SK-N-SH (cell line): Measurements from ENCODE around the gene RASD2. TPM values are rescaled to one million over a fixed set of nuclear protein-coding genes. Genes with fewer than 3 reads are reported as not detected.

Experiments used
- CTCF ChIA-PET: fragments of 300-600, 350-600 bp; formaldehyde crosslinking; extraction: SDS; loops from one replicate; lab custom pipeline; 2021; lab: Yijun Ruan, JAX
- POLR2A ChIA-PET: fragments of 350-600 bp; sonication (Branson Sonifier 250); formaldehyde crosslinking; extraction: SDS; loops from one replicate; lab custom pipeline; 2020; ENCODE audit warnings: antibody characterized with exemption, inconsistent platforms; lab: Yijun Ruan, JAX
- DNase-seq: peaks from one replicate; pipeline ENCODE4 v3.0.0; 2012
- H2AFZ ChIP-seq: fragments of 200-600 bp; sonication (generic); 2 replicates; pipeline ENCODE4 v1.8.1; 2016; ENCODE audit warnings: antibody characterized with exemption, mild to moderate bottlenecking, low read depth
- H3F3A ChIP-seq: fragments of 200-600 bp; sonication (generic); replicated peaks from 2 replicates; pipeline ENCODE3; 2016; ENCODE audit warnings: antibody characterized with exemption, mild to moderate bottlenecking; ENCODE audit not compliant: insufficient read depth
- H3K27ac ChIP-seq, 2 experiments: fragments of 200-500 bp in 1 of 2; fragments of 200-600 bp in 1 of 2; sonication (Bioruptor generic) in 1 of 2; sonication (generic), shearing (Covaris generic) in 1 of 2; 2 replicates each; pipeline versions ENCODE4 v1.5.1 to v1.6.1; 2014 to 2016; ENCODE audit warnings: low read depth in 2 of 2, inconsistent platforms in 1 of 2, low read length in 1 of 2, mild to moderate bottlenecking in 1 of 2, mixed read lengths in 1 of 2
- H3K27me3 ChIP-seq: fragments of 200-600 bp; sonication (generic), shearing (Covaris generic); 2 replicates; pipeline ENCODE4 v1.6.1; 2016; ENCODE audit warnings: mixed run types; ENCODE audit not compliant: insufficient read depth
- H3K36me3 ChIP-seq, 2 experiments: fragments of 200-500 bp in 1 of 2; fragments of 200-600 bp in 1 of 2; sonication (Bioruptor generic) in 1 of 2; sonication (generic) in 1 of 2; replicated peaks in 1 of 2; 2 replicates each; pipeline versions ENCODE3 to v1.5.1; 2014 to 2016; ENCODE audit warnings: low read length in 1 of 2, mild to moderate bottlenecking in 1 of 2; ENCODE audit not compliant: insufficient read depth in 2 of 2, control insufficient read depth in 1 of 2
- H3K4me1 ChIP-seq, 2 experiments: fragments of 200-500 bp in 1 of 2; fragments of 200-600 bp in 1 of 2; sonication (Bioruptor generic) in 1 of 2; sonication (generic), shearing (Covaris generic) in 1 of 2; 2 replicates each; pipeline versions ENCODE4 v1.5.1 to v1.6.1; 2014 to 2016; ENCODE audit warnings: low read depth in 1 of 2, low read length in 1 of 2, mixed run types in 1 of 2; ENCODE audit not compliant: insufficient read depth in 2 of 2, control insufficient read depth in 1 of 2
- H3K4me2 ChIP-seq: fragments of 200-600 bp; sonication (generic), shearing (Covaris generic); 2 replicates; pipeline ENCODE4 v1.6.1; 2017; ENCODE audit warnings: mixed run types
- H3K4me3 ChIP-seq, 2 experiments: fragments of 200-500 bp in 1 of 2; fragments of 200-600 bp in 1 of 2; sonication (Bioruptor generic) in 1 of 2; sonication (generic), shearing (Covaris generic) in 1 of 2; 2 replicates each; pipeline versions ENCODE4 v1.5.1 to v1.8.1; 2014 to 2016; ENCODE audit warnings: low read depth in 2 of 2, inconsistent platforms in 1 of 2, low read length in 1 of 2, mild to moderate bottlenecking in 1 of 2, mixed read lengths in 1 of 2, moderate library complexity in 1 of 2
- H3K79me2 ChIP-seq: fragments of 200-600 bp; sonication (generic); 2 replicates; pipeline ENCODE4 v1.8.1; 2017; ENCODE audit warnings: mild to moderate bottlenecking; ENCODE audit not compliant: insufficient read depth
- H3K9ac ChIP-seq: fragments of 200-600 bp; sonication (generic); 2 replicates; pipeline ENCODE4 v1.6.1; 2017; ENCODE audit warnings: mixed run types
- H3K9me2 ChIP-seq: fragments of 200-600 bp; sonication (generic); 2 replicates; pipeline ENCODE4 v1.6.1; 2017; ENCODE audit warnings: mixed run types
- H3K9me3 ChIP-seq: fragments of 200-600 bp; sonication (generic); 2 replicates; pipeline ENCODE4 v1.6.1; 2017; ENCODE audit warnings: mixed run types, mild to moderate bottlenecking, moderate library complexity
- H4K20me1 ChIP-seq: fragments of 200-600 bp; sonication (generic); 2 replicates; pipeline ENCODE4 v1.6.1; 2017; ENCODE audit warnings: mild to moderate bottlenecking, mixed run types; ENCODE audit not compliant: insufficient read depth
- ELF1 ChIP-seq: IDR thresholded peaks from 2 replicates; pipeline ENCODE4 v1.4.0; 2012
- EP300 ChIP-seq, 2 experiments: IDR thresholded peaks; 2 replicates each; pipeline versions ENCODE4 v1.4.0 to v1.6.1; 2012; ENCODE audit warnings: borderline replicate concordance in 1 of 2, low read depth in 1 of 2, low read length in 1 of 2
- MXI1 ChIP-seq: IDR thresholded peaks from 2 replicates; pipeline ENCODE4 v1.6.1; 2012; ENCODE audit warnings: mild to moderate bottlenecking, low read depth, low read length, improper control_type of control experiment
- NRF1 ChIP-seq: IDR thresholded peaks from 2 replicates; pipeline ENCODE4 v1.6.1; 2012; ENCODE audit warnings: low read depth, mild to moderate bottlenecking, low read length
- PBX3 ChIP-seq: IDR thresholded peaks from 2 replicates; pipeline ENCODE4; 2012
- RCOR1 ChIP-seq: fragments of 150-350 bp; IDR thresholded peaks from 2 replicates; pipeline ENCODE4 v1.6.1; 2017; ENCODE audit warnings: antibody characterized with exemption, low read length
- REST ChIP-seq: IDR thresholded peaks from 2 replicates; pipeline ENCODE4 v1.6.1; 2012; ENCODE audit warnings: mild to moderate bottlenecking, low read depth, low read length, moderate library complexity
- RXRA ChIP-seq: IDR thresholded peaks from 2 replicates; pipeline ENCODE4 v1.4.0; 2012; ENCODE audit warnings: low read depth, mild to moderate bottlenecking, borderline replicate concordance
- SMC3 ChIP-seq: IDR thresholded peaks from 2 replicates; pipeline ENCODE4 v1.6.1; 2012; ENCODE audit warnings: low read depth, low read length, improper control_type of control experiment
- TEAD4 ChIP-seq: IDR thresholded peaks from 2 replicates; pipeline ENCODE4 v1.4.0; 2012; ENCODE audit warnings: mild to moderate bottlenecking, borderline replicate concordance; ENCODE audit not compliant: insufficient read depth
- USF1 ChIP-seq: IDR thresholded peaks from 2 replicates; pipeline ENCODE4 v1.4.0; 2012; ENCODE audit warnings: low read depth, borderline replicate concordance
- USF2 ChIP-seq: fragments of 150-350 bp; IDR thresholded peaks from 2 replicates; pipeline ENCODE4 v1.6.1; 2017; ENCODE audit warnings: antibody characterized with exemption, low read length, low read depth, borderline replicate concordance
- whole genome bisulfite sequencing: methylation state at CpG from one replicate; pipeline ENCODE4 v1.1.6; 2017; ENCODE audit warnings: low lambda C conversion rate; 5-methylcytosine and 5-hydroxymethylcytosine counted together
- polyA plus RNA-seq, 3 experiments: library from polyadenylated mRNA; depleted of rRNA; stranded (reverse); fragments of >200 nt; gene quantifications; 2 replicates each; pipeline ENCODE4 v1.2.3, GENCODE V29; 2012
- TF ChIP-seq, protein P1 (sequence below): fragments of 200-600 bp; sonication (generic); IDR thresholded peaks from 2 replicates; pipeline ENCODE4 v1.6.1; 2017; ENCODE audit warnings: antibody characterized with exemption, mild to moderate bottlenecking, moderate library complexity

The RASD2 gene
- polyA plus RNA-seq, 1 of the 3 experiments (the other 2 are of a cell fraction), result 0.30 TPM

- no peaks in the 10 kb centered on the region for H3K79me2 ChIP-seq
- H3K9ac ChIP-seq, result no peak overlapping the region
- peak overlapping the region in 1 of 2 experiments; percentile 23; a peak in 1 of 4 replicates for H3K27ac ChIP-seq
- ChIA-PET CTCF (interaction anchor here (1.1 kb wide), 1 partner anchor 11 kb away, joined by 4 read pairs; no protein-coding TSS in a partner anchor), POLR2A (interaction anchor here (0.9 kb wide), 1 partner anchor 13 kb away, joined by 3 read pairs; no protein-coding TSS in a partner anchor)
- no peaks in the 10 kb centered on the region; the same call in 1 of the 2 replicates for H3K27me3 ChIP-seq
- DNase-seq, result no peak
- no peak overlapping the region; the same call in 1 of the 2 replicates for H3K4me2 ChIP-seq
- no peaks in the 10 kb centered on the region for H3K4me1 ChIP-seq
- H3K9me3 ChIP-seq, result no peaks in the 10 kb centered on the region
- WGBS, result 54% methylated on average over 6 of the region's 6 CpGs
- no peaks in the 10 kb centered on the region for H3F3A ChIP-seq
- peak overlapping the region; percentile 43; the same call in 1 of the 2 replicates for H2AFZ ChIP-seq
- H3K9me2 ChIP-seq, result no peaks in the 10 kb centered on the region
- TF ChIP-seq USF1 (no peak), MXI1 (no peak), SMC3 (no peak), NRF1 (no peak)
- TF ChIP-seq, protein P1, sequence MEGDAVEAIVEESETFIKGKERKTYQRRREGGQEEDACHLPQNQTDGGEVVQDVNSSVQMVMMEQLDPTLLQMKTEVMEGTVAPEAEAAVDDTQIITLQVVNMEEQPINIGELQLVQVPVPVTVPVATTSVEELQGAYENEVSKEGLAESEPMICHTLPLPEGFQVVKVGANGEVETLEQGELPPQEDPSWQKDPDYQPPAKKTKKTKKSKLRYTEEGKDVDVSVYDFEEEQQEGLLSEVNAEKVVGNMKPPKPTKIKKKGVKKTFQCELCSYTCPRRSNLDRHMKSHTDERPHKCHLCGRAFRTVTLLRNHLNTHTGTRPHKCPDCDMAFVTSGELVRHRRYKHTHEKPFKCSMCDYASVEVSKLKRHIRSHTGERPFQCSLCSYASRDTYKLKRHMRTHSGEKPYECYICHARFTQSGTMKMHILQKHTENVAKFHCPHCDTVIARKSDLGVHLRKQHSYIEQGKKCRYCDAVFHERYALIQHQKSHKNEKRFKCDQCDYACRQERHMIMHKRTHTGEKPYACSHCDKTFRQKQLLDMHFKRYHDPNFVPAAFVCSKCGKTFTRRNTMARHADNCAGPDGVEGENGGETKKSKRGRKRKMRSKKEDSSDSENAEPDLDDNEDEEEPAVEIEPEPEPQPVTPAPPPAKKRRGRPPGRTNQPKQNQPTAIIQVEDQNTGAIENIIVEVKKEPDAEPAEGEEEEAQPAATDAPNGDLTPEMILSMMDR, result no peak
- no peaks in the 10 kb centered on the region for H3K36me3 ChIP-seq
- no peak overlapping the region for H3K4me3 ChIP-seq
- H4K20me1 ChIP-seq, result no peaks in the 10 kb centered on the region
Measured at GRCh38 chr22:35510481-35510934, 30.1 kb upstream of the RASD2 start.

DNA sequence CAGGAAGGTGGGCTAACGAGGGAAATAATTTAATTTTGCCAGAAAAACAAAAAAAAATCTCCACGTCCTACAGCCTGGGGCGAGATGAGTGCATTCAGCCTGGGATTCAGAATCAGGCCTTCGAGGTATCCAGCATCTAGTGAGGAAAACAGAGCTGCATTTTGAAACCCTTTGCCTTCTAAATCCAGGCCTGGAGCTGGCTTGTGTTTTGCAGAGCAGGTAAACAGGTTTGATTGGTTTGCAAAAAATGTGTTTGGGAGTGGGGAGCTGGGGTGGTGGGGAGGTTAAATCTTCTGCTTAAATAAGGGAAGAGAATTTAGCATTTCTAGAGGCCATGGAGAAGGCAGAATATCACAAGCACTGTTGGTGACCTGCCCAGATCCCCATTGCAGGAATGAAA lies 29.7 kb upstream of the RASD2 start:
- H3K4me2 ChIP-seq, result no peak overlapping the region; the same call in 1 of the 2 replicates
- H3K79me2 ChIP-seq, result no peaks in the 10 kb centered on the region
- no peak overlapping the region for H3K9ac ChIP-seq
- H3K4me3 ChIP-seq, result no peak overlapping the region
- H2AFZ ChIP-seq, result no peak overlapping the region
- CTCF ChIA-PET, result interaction anchor here (1.1 kb wide), 1 partner anchor 10 kb away, joined by 4 read pairs; no protein-coding TSS in a partner anchor
- H4K20me1 ChIP-seq, result no peaks in the 10 kb centered on the region
- POLR2A ChIA-PET, result no interaction called here
- no peaks in the 10 kb centered on the region for H3K36me3 ChIP-seq
- no peak for DNase-seq
- WGBS, result 76% methylated on average over 4 of the region's 4 CpGs
- no peaks in the 10 kb centered on the region for H3K4me1 ChIP-seq
- H3K27ac ChIP-seq, result no peak overlapping the region
- TF ChIP-seq NRF1 (no peak), REST (no peak), USF2 (no peak), RCOR1 (no peak), RXRA (no peak), PBX3 (no peak), TEAD4 (no peak), EP300 (IDR thresholded peaks at IDR 0.05; ENCODE audit: borderline replicate concordance in 1 of 2, low read depth in 1 of 2, low read length in 1 of 2) (no peak), ELF1 (no peak)
- H3K9me3 ChIP-seq, result no peaks in the 10 kb centered on the region
- no peaks in the 10 kb centered on the region for H3F3A ChIP-seq
- H3K27me3 ChIP-seq, result no peaks in the 10 kb centered on the region; the same call in 1 of the 2 replicates
- no peaks in the 10 kb centered on the region for H3K9me2 ChIP-seq
